ENCODE data around the gene C20orf141. TPM values are rescaled to one million over a fixed set of nuclear protein-coding genes. Genes with fewer than 3 reads are reported as not detected.
"Not testable (repeated sequence)": the region's sequence is repeated elsewhere in the genome, so short reads cannot be mapped to it uniquely, and the experiment has no call there.

C20orf141 gene
- polyA plus RNA-seq, 3 donors = not detected

DNA sequence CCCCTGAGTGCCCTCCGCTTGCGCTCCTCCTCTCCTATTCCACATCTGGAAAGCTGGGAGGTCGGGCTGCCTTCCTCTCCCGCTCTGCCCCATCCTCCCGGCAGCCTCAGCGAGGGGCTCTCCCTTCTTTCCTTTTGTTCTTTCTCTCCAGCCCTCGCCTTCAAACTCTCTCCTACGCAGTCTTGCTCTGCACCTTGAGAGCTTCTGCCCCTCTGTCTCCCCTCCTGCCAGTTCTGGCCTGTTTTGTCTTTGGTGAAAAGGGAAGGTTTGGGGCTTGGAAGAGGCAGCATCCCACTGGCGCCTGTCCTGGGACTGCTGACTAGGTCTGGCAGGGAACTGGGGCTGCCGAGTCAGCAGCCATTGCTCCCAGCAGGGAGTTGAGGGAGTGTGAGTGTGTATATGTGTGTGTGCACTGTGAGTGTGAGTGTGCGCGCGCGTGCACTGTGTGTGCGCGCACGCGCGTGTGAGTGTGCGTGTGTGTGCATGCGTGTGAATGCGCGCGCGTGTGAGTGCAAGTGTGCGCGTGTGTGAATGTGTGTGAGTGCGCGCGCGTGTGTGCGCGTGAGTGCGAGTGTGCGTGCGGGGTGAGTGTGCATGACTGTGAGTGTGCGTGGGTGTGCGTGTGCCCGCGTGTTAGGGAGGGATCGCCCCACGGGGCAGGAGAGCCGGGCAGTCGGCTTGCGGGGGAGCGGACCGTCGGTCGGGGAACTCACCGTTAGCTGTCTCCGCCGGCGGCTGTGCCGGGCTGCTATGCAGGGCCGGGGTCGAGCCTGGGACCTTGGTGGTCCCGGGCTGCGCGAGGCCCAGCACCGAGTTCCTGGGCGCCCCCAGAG is 14.9 kb upstream of the C20orf141 start:
- no peak for DNase-seq

DNA sequence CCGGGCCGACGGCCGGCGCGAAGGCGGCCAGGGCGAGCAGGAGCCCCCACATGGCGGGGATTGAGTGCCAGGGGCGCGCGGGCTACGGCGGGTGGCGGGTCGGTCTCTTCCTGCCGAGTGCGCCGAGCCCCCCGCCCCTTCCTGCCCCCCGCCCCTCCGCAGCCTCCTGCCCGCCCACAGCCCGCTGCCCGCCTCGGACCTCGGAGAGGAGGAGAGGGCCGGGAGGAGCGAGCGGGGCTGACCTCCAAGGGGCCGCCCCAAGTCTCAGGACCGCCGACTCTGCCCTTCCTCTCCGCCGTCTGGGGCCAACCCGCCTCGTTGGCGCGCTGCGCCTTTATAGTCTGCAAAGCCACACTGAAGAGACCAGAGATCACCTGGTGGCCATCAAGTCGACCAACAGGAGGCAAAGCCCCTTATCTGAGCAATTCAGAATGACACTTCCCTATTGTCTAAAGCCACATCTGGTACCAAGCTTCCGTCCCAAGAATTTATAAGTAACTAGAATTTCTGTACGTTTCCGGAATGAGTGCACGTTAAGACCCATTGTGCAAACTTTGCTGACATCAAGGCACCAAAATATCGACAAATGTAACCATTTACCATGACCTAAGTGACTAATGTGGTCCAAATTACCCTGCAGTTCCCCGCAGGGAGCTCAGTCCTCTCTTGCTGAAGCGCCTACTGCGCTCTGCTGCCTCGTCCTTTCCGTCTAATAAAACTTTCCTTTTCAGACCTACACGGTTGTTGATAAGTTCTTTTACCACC is 14.1 kb upstream of the C20orf141 start, which contains the start of gene CPXM1:
Gene CPXM1 (minus strand): TSS at position 107 of the 765 bp plus-strand sequence. CDS start 55 bp downstream, at position 52.
- DNase-seq = peak; percentile 65

DNA sequence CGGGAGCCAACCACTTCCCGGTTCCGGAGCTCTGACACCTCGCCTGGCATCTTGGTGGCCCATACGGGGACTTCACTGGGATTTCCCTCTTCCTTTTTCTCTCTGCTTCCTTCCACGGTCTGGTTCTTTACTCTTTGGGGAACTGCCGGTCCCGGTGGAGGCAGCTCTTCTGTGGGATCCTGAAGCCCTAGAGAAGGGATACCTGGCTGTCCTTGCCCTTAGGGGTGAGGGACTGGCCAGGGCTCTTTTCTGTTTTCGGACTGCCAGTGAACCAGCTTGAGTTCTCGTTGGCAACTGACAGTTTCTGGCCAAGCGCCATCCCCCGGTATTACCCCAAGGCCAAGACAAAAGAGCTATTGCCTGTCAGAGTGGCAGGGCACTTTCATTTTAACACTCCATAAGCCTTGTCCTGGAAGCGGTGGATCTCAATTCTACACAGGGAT is 13.5 kb upstream of the C20orf141 start:
- no peak for DNase-seq

DNA sequence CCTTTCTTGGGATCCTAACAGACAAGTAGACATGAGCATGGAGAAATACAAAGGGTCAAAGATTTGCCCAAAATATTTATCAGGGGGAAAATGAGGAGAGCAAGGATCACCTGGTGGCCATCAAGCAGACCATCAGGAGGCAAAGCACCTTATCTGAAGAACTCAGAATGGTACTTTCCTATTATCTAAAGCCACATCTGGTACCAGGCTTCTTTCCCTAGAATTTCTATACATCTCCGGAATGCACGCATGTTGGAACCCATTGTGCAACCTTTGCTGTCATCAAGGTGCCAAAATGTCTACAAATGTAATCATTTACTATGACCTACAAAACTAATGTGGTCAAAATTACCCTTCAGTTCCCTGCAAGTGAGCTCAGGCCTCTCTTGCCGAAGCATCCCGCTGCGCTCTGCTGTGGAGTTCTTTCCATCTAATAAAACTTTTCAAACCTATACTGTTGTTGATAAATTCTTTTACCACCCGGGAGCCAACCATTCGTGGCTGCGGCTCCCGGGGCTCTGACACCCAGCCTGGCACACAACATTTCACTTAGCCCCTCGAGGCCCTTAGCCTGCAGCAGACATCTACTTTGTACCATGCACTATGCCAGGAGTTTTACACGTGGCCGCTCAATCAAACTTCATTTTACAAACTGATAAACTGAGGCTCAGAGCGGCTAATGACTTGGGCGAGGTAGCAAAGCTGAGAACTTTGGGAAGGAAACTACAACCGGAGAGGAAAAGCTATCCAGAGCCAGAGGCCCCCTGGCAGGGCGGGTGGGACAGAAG is 10.6 kb upstream of the C20orf141 start:
- no peak for DNase-seq

DNA sequence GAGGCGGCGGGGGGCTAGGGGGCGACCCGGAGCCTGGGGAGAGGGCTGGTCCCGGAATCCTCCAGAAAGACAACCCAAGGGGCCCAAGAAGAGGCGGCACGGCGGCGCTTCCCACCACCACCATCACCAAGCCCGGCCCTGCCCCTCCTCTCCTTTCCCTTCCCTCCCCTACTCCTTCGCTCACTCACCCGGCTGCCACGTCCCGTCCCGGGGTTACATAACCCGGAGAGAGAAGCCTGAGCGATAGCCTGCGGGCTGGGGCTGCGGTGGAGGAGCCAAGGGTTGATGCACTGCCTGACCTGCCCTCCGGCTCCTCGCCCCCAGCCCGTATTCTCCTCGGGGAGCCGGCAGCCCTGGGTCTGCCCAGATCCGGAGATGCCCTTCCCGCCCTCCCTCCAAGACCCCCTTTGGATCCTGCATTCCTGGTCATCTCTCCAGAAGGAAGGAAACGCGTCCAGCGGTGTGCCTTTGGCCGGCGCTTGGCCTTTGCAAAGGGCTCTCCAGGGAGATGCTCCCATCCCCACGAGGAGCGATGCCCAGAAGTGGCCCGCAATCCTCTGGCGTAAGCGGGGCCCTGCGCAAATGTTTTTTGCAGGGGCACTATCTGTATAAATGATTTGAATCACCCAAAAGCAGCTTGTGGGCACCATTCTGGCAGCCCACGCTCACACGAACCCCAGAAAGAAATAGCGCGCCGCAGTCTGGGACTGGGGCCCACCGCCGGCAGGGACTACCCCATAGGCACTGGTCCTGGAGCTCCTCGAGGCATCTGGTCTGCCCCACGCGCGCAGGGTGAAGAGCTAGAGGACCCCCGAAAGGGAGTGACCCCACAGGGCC is 9.7 kb upstream of the C20orf141 start:
- no peak for DNase-seq

DNA sequence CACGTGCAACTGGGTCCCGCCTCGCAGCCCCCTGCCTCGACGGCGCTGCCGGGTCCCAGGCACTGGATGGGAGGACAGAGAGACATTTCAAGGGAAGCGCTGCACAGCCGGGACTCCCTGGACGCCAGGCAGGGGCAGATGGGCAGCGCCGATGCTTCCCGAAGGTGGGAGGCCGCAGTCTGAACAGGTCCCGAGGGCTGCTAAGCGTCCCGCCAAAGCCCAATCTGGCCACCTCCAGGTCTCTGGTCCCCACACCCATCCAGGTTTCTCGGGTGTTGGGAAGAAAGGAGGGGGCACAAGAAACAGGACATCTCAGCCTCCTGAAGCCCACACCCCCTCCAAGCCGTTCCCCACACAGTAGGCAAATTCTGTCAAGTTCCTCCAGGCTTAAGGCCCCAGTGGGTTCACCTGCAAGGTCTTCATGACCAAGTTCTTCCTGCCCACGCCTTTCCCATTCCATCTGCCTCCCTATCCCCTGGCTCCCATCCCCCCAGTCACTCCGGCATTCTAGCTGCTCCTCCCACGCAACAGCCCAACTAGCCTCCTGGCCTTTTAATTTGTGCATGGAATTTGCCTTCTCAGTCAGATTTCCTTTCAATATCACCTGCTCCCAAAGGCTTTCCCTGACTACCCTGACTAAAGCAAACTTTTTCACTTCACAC is 9.0 kb upstream of the C20orf141 start:
- peak; percentile 74 for DNase-seq

DNA sequence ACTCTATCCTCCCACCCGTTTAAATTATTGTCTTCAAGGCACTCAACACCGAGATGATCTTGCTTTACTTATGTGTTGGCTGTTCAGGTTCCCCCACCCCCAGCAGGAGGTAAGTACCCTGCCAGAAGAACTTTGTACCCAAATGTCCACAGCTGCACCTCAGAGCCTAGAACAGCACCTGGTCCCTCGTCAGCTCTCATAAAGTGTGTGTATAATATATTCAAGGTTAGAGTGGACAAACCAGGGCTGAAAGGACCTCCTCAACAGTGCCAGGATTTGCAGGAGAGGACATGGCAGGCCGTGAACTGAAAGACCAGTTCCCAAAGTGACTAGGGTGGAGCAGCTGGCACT is 8.5 kb upstream of the C20orf141 start:
- no peak for DNase-seq

DNA sequence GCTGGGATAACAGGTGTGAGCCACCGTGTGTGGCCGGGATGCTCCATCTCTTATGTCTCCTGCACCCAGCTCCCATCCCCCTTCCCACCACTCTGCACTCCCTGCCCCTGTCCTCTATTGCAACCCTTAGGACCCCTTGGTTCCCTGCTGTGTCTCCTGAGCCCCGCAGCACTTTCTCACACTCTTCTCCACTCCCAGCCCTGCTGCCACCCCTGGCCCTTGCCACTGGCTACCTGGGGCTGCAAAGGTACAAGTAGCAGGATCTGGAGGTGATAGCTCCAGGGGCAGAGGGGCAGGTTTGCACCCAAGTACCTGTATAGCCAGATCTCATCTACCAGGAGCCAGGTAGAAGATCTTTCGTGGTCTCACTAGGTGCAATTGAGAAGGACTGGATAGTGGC is 7.8 kb upstream of the C20orf141 start:
- no peak for DNase-seq

DNA sequence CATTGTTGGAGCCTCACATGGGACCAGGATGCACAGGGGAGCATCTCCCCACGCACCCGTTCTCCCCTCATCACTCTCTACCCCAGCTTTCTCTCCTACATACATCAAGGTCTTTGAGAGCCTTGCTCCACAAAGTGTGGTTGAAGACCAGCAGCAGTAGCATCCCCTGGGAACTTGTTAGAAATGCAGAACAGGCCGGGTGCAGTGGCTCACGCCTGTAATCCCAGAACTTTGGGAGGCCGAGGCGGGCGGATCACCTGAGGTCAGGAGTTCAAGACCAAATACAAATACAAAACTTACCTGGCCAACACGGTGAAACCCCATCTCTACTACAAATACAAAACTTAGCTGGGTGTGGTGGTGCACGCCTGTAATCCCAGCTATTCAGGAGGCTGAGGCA is 6.9 kb upstream of the C20orf141 start:
- DNase-seq = not testable (repeated sequence)

DNA sequence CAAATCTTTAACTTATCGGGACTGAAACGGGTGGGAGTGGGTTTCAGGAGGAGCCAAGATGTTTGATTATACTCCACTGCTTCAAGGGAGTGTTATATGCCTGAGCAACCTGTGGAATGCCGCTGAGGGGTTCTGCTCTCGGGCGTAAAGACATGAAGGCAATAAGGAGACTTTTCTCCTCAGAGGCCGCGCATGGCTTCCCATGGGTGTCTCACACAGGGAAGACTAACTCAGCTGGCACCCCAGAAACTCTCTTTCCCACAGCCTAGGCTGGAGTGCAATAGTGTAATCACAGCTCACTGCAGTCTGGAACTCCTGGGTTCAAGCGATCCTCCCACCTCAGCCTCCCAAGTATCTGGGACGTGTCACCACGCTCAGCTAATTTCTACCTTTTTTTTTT is 5.1 kb upstream of the C20orf141 start:
- no peak for DNase-seq

DNA sequence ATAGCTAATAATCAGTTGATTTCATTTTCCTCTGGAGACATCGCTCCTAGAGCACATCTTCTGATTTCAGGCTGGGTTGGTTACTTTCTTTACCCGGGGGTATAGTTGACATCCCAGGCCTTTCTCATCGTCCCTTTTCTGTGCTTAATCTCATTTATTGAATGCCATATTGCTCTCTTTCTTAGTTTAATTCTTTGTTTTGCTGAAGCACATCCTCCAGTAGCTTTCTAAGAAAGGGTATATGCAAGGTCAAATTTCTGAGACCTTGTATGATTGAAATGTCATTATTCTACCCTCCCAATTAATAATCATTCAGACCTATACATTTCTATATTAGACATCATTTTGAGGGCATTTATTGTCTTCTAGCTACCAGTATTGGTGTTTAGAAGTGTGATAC is 2.6 kb upstream of the C20orf141 start:
- DNase-seq = no peak

DNA sequence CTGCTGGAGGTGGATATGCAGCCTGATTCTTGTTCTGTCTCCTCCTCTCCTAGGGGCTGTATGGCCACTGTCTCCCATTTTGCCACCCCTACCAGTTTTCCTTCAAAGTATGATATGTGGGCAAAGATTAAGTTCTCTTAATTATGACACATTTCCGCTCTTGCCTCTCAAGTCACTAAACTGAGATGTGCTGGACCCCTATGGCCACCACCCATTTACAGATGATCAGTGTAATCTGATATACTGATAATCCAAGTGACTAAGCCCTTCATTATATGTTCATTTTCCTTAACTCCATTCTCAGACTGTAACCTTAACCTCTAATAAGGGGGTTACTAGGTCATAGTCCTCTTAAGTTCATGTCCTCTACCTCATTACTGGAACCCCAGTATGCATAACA is 711 bp upstream of the C20orf141 start:
- DNase-seq = no peak

DNA sequence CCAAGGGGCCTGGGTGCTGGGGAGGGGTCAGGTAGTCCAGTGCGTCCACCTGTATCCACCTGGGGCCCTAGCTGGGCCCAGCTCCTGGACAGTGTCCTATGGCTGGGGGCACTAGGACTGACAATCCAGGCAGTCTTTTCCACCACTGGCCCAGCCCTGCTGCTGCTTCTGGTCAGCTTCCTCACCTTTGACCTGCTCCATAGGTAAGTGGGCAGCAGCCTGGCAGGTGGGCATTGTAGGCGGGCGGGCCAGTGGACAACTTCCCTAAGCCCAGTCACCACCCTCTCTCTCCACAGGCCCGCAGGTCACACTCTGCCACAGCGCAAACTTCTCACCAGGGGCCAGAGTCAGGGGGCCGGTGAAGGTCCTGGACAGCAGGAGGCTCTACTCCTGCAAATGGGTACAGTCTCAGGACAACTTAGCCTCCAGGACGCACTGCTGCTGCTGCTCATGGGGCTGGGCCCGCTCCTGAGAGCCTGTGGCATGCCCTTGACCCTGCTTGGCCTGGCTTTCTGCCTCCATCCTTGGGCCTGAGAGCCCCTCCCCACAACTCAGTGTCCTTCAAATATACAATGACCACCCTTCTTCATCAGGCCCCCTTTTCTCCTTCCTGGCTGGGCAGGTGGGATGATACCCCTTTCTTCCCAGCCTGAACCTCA is 584 bp downstream of the C20orf141 start:
- no peak for DNase-seq

DNA sequence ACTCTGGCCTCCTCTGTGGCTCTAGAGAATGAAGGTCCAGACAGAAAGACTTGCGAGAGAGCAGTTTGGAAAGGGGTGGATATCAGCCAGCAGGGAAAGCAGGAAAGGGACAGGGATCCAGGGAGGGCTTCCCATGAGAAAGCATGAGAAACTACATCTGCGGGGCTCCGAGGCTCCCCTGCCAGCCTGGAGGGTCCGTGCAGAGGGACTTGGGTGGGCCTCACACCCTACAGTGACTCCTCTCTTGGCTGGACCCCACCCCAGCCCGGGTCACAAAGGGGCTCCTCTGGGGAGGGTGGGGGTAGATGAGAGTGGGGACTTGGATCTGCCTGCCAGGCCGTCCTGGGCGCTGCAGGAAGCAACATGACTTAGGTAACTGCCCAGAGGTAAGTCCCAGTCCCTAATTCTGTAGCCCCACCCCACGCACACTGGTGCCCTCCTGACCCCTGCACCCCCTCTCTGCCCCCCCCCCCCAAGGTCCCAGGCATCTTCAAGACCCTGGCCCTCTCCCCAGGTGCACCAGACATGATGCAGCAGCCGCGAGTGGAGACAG is 1.3 kb downstream of the C20orf141 start, which contains the start of gene TMEM239:
Gene TMEM239 (plus strand): TSS at position 335 of the 553 bp plus-strand sequence. CDS start 191 bp downstream, at position 526.
- DNase-seq = no peak

DNA sequence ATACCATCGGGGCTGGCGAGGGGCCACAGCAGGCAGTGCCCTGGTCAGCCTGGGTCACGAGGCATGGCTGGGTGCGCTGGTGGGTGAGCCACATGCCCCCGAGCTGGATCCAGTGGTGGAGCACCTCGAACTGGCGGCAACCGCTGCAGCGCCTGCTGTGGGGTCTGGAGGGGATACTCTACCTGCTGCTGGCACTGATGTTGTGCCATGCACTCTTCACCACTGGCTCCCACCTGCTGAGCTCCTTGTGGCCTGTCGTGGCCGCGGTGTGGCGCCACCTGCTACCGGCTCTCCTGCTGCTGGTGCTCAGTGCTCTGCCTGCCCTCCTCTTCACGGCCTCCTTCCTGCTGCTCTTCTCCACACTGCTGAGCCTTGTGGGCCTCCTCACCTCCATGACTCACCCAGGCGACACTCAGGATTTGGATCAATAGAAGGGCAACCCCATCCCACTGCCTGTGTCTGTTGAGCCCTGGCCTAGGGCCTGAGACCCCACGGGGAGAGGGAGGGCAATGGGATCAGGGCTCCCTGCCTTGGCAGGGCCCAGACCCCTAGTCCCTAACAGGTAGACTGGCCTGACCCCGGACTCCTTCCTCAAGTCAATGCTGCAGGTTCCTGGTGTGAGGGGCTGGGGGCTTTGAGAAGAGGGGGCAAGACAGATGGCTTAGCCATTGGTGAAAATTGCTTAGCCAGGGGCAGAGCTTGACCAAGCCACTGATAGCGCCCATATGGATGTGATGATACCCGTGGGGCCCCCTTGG is 2.0 kb downstream of the C20orf141 start:
- no peak for DNase-seq

DNA sequence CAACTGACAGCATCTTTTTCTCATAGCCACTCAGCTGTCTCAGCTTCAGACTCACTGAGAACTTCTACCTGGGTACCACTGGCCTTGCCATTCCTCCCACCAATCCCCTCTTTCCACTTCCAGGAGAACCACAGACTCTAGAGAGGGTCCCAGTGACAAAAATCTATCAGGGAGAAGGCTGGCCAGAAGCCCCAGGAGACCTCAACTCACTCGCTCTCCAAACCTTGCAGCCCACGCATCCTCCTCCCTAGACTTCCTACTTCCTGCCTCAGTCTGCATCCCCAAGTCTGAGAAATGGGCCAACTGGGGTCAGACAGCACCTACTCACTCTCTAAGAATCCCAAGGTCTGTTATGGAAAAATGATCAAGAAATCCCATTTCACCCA is 2.5 kb downstream of the C20orf141 start:
- DNase-seq = no peak

DNA sequence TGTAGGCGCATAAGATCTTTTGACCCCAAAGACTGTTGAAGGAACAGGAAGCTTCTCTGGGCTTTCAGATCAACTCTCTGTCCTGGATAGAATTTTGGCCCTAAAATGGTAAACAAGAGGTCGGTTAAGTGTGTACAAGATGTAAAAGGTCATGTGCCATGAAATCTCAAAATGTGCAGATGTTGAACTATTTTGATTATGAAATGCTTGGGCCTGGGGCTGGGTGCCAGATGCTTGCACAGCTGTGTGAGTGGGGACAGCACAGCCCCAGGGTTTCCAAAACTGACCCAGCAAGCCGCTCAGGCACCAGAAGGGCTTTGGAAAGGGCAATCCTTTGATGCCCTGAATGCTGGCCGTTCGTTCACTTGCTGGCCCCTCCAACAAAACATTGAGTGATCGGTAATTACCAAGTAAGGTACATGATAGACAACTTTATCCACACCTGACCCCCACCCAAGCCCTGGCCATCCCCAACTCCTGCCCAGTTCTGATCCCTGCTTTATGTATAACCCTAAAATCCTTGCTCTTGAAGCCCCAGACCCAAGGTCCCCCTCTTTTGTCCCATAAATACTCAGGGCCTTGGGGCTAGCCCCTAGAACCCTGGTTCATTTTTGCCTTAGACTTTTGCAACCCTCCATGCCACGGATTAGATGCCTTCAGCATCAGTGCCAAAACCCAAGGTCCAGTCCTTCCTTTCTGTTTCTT is 3.3 kb downstream of the C20orf141 start:
- no peak for DNase-seq
